Stimulated activated CD4-positive, alpha-beta T cell treated with anti-CD3 and anti-CD28 coated beads, Interleukin-1b, Interleukin-23, amount 100 ng/mL, for 1 hour (primary cell): ENCODE results near the gene SLIT3.

Experiments used
- DNase-seq, 2 donors: peaks; one replicate each; pipeline ENCODE4 v3.0.0-alpha.2; 2020; ENCODE audit warnings: low read depth in 2 of 2

Gene SLIT3

DNA sequence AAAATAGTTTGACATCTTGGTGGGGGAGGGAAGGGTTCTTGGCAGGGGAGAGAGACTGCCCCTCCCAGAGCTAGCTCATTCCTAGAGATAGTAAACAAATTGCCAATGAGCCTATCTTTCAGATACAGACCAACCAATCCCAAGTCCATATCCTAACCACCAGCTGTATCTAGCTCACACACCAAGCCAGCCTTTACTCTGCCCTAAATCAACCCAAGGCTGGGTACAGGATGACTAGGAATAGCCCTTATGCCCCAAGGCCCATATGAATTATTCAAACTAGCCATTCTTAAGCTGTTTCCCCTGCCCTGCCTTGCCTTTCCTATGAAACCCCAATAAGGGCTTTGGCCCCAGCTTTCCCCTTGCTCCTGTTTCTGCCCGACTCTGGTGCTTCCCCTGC lies 440.4 kb downstream of the SLIT3 start:
- DNase-seq = no peak

DNA sequence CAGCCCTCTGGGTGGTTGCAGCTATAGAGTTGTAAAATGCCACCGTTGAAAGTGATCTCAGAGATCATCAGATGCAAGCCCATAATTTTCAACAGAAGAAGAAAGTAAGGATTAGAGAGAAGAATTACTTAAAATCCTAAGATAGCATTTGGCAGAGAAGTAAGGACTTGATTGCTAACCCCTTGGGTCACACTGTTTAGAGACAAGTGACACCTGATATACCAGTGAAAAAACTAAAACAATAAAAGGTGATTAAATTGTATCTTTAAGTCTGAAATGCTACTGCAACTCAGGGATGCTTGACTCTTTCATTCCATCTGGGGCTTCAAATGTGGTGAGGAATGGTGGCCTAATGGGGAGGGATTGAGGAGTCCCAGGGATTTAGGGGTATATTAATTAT lies 440.9 kb downstream of the SLIT3 start:
- no peak for DNase-seq

DNA sequence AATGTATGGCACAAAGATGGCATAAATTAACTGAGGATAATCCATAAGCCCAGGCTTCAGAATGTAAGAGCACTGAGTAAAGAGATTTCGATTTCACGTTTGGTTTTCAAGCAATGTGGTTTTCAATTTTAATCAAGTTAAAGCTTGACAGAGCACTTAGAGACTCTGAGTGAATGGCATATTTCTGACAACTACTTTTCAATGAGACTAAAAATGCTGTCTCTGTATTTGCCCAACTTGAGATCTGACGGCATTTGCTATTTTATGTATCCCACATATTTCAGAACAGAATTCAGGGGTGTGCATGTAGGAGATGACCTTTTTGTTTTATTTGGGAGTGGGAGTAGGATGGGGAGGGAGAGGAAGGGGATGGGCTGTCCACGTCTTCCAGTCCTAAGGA lies 441.5 kb downstream of the SLIT3 start:
- no peak for DNase-seq

GRCh38 chr5:168858994-168859393 lies 441.9 kb downstream of the SLIT3 start:
- DNase-seq = no peak

DNA sequence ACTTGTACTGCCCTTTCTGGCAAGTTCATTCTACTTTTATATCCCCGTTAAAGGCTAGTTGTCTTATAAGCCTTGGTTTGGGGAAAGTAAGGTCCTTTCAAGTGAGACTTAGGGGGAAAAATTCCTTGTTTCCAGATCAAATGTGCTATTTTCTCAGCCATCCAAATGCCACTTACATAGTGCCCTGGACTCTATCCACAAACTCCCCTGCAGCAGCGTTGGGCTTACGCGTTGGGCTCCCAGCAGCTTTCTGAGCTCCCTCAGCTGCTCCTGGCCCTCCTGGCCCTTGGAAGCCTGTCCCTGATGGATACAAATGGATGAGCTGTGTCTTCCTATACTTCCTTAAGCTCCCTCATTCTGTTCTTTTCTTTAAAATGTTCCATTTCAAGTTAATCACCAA lies 442.6 kb downstream of the SLIT3 start:
- DNase-seq = no peak

- DNase-seq = no peak
Observed at GRCh38 chr5:168853972-168854371, 447.0 kb downstream of the SLIT3 start.

- no peak for DNase-seq
Observed at GRCh38 chr5:168852329-168852728, 448.6 kb downstream of the SLIT3 start.

GRCh38 chr5:168851902-168852321 lies 449.0 kb downstream of the SLIT3 start:
- DNase-seq = no peak

GRCh38 chr5:168850683-168851082 lies 450.3 kb downstream of the SLIT3 start:
- no peak for DNase-seq

DNA sequence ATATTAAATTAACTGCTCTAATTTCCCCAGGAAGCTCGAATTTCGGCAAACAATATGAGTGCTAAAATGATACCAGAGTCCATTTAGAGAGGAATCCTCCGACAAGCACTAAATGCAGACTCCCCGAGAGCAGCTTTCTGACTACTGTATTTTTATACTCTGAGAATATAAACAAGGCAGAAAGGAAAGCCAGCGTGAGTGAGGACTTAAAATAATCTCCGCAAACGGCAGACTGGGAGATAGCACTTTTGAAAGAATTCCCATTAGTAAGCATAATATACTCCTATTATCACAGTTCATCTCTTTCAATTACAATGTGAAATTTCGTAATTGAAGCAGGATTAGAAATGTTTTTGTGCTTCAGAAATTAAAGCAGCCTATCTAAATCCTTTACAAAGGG lies 452.4 kb downstream of the SLIT3 start:
- DNase-seq = no peak

- DNase-seq = no peak
Observed at GRCh38 chr5:168847511-168848073, 453.3 kb downstream of the SLIT3 start.

GRCh38 chr5:168844922-168845296 lies 456.0 kb downstream of the SLIT3 start:
- no peak for DNase-seq

DNA sequence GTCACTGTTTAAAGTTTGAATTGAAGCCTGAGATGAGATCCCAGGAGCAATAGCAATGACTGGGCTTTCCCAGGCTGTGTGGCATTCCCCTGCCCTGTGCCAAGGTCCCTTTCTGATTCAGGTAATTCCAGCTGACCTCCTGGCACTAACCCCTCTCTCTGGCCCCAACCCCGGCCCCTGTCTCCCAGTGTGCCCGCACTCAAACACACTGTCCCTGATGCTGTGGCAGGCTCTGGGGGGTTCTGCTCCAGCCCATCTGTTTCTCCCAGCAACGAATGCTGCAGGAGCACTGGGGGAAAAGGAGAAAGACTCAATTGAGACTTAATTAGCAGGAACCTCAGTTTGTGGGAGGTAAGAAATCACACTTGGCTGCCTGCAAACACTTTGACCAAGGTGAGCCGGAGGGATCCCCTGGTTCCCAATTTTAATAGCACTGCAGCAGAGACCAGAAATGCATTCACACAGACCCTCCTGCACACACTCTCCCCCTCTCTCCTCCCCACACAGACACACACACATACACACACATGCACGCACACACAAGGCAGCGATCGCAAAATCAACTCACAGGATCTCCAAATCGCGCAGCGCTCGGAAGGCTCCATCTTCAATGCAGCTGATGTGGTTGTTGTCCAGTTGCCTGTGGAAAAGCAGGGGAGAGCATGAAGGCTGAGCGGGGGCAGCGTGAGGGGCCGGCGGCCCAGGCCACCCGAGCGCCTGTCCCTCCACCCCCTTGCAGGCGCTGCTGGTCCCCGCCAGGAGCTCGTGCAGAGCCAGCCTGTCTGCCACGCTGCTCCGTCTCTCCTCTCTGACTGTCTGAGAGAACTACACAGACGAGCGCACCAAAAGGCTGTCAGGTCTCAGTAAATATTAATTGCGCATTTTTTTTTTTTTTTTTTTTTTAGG lies 456.7 kb downstream of the SLIT3 start:
- DNase-seq = no peak

GRCh38 chr5:168843277-168844015 lies 457.5 kb downstream of the SLIT3 start:
- DNase-seq = no peak

DNA sequence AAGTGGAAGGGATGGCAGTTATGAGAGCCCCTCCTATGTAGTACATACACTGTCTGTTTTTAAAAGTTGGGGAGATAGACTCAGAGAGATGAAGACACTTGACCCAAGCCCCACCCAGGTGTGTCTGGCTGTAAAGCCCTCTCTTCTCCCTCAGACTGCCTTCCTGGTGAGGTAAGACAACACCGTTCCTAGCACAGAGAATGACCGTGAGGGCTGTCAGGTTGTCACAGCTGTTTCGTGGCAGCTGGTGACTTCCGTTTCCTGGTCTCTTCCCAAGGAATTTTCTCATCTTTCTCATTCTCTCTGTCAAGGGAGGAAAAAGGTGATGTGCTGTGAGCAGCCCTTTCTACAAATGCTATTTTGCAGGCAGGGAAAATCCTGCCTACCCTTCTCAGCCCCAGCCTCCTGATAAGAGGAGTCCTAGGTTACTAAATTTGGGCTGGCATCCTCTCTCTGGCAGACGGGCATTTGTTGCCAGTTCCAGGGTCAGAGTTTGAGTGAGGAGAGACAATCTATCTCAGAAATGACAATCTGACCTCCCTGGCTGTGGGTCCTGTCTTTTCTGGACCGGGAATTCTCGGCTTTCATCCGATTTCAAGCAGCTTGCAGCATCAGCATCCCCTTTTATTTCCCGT lies 458.3 kb downstream of the SLIT3 start:
- no peak for DNase-seq

DNA sequence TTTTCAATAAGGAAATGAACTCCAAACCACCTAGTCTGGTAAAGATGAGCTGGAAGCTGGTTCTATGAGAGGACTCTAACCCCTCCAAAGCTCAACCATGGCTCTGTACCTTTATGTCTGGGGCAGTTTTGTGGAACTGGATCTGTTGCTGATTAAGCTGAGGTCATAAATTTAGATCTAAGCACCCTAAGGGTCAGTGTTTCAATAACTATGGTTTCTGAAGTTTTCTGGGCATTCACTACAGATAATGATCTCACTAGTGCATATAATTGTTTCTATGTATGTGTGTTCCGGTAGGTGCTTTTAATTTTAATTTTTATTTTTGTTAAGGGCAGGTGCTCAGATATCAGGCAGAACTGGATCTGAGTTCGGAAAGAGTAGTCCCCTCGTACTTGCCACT lies 463.1 kb downstream of the SLIT3 start:
- DNase-seq = no peak

GRCh38 chr5:168836603-168837231 lies 464.2 kb downstream of the SLIT3 start:
- no peak for DNase-seq

DNA sequence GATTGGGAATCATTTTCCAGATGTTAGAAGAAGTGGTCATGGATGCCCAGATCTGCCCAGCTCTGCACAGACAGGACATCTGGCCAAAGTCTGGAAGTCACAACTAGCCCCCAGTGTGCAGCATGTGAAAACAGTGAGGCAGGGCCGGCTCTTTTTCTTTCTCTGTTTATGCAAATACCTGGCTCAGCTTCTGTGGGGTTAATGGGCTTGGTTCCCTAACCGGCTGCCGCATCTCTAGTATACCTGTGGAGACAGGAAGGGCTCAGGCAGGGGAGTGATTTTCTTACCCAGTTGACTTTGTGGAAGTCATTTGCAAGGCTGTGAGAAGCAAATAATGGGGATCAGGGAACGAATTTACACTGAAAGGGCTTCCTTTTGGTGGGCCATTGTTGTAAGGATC lies 467.0 kb downstream of the SLIT3 start:
- no peak for DNase-seq

- DNase-seq = no peak
Observed at GRCh38 chr5:168833383-168833782, 467.6 kb downstream of the SLIT3 start.

GRCh38 chr5:168832308-168832707 lies 468.6 kb downstream of the SLIT3 start:
- no peak for DNase-seq

DNA sequence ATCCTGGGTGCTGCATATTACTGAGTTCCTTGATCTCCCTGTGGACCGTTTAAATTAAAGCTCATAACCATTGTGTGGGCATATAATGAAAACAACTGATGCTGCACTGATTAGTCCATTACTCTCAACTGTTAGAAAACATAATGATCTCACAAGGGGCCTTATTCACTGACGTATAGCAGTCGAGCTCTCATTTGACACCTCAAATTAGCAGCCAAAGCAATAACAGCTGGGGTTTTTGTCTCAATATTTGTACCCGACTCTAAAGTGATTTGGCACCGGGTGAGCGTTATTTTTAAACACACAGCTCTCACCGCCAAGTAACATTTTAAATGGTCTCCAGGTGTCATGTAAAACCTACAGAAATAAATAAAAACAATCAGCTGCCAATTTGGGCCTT lies 469.6 kb downstream of the SLIT3 start:
- no peak for DNase-seq

DNA sequence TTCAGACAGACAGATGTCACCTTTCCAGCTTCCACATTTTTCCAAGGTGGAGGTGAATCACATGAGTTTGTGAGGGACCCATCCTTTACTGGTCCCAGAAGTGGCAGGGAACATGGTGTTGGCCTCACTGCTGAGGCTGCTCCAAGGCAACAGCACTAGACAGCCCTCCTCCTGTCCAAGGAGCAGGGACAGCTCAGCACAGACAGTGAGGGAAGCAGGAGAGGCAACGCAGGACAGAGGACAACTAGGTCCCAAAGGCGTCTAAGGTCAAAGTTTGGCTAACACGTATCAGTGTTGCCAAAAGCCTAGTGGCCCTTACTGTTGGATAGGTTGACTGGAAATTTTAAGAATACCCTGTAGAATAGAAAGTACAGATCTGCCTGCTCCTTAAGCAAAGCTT lies 470.1 kb downstream of the SLIT3 start:
- DNase-seq = no peak
